ENCODE results near the gene SPOCK1.

- TF ChIP-seq, protein P1, sequence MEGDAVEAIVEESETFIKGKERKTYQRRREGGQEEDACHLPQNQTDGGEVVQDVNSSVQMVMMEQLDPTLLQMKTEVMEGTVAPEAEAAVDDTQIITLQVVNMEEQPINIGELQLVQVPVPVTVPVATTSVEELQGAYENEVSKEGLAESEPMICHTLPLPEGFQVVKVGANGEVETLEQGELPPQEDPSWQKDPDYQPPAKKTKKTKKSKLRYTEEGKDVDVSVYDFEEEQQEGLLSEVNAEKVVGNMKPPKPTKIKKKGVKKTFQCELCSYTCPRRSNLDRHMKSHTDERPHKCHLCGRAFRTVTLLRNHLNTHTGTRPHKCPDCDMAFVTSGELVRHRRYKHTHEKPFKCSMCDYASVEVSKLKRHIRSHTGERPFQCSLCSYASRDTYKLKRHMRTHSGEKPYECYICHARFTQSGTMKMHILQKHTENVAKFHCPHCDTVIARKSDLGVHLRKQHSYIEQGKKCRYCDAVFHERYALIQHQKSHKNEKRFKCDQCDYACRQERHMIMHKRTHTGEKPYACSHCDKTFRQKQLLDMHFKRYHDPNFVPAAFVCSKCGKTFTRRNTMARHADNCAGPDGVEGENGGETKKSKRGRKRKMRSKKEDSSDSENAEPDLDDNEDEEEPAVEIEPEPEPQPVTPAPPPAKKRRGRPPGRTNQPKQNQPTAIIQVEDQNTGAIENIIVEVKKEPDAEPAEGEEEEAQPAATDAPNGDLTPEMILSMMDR (IDR thresholded peaks at IDR 0.05; ENCODE audit: extremely low read depth in 1 of 2, insufficient read depth in 1 of 2, low read depth in 1 of 2, low read length in 2 of 2) = no peak
- TF ChIP-seq POLR2AphosphoS5 (IDR thresholded peaks at IDR 0.05; ENCODE audit: insufficient read depth, low read depth, low read length) = no peak
- TF ChIP-seq JUN (IDR thresholded peaks at IDR 0.05; ENCODE audit: borderline replicate concordance, insufficient read depth, insufficient read length, low read depth) = no peak
- no peak for TF ChIP-seq POLR2A (IDR thresholded peaks at IDR 0.05; ENCODE audit: low read depth, low read length)
- TF ChIP-seq, protein P2, sequence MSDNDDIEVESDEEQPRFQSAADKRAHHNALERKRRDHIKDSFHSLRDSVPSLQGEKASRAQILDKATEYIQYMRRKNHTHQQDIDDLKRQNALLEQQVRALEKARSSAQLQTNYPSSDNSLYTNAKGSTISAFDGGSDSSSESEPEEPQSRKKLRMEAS (IDR thresholded peaks at IDR 0.05; ENCODE audit: insufficient read depth, insufficient read length) = no peak
- no peak for TF ChIP-seq EZH2 (IDR thresholded peaks at IDR 0.05; ENCODE audit: borderline replicate concordance, low read depth, low read length, severe bottlenecking)
Observed at GRCh38 chr5:137216976-137217598, 282.0 kb downstream of the SPOCK1 start.

Data from endothelial cell of umbilical vein (primary cell).